B cell (primary cell): ENCODE data around the gene MPP2. TPM values are rescaled to one million over a fixed set of nuclear protein-coding genes. Genes with fewer than 3 reads are reported as not detected.

ENCODE experiments used
- ATAC-seq: fragments of 200-7000 bp; cut with Tn5 transposase; one replicate; pipeline ENCODE4 v1.10.0; 2021; ENCODE audit warnings: low read depth, mild to moderate bottlenecking, moderate number of reproducible peaks, moderate library complexity
- CTCF ChIA-PET: fragments of 350-600 bp; sonication (Branson Sonifier 250); formaldehyde crosslinking; loops from one replicate; lab custom pipeline; 2021; ENCODE audit warnings: antibody characterized with exemption, inconsistent platforms; lab: Charles Lee
- POLR2A ChIA-PET: fragments of 350-600 bp; sonication (Branson Sonifier 250); formaldehyde crosslinking; loops from one replicate; lab custom pipeline; 2021; ENCODE audit warnings: antibody characterized with exemption; lab: Charles Lee
- DNase-seq: peaks from one replicate; pipeline ENCODE4 v3.0.0; 2013
- H2AFZ ChIP-seq: 2 replicates; pipeline ENCODE4 v1.6.1; 2012; ENCODE audit warnings: mild to moderate bottlenecking, low read depth, low read length; ENCODE audit not compliant: insufficient read depth, poor library complexity, severe bottlenecking
- H3K27ac ChIP-seq, 2 donors: 1 replicate in 1 of 2; 2 replicates in 1 of 2; pipeline ENCODE4 v1.5.1; 2012 to 2013; ENCODE audit warnings: low read length in 2 of 2, mild to moderate bottlenecking in 2 of 2, moderate library complexity in 1 of 2
- H3K27me3 ChIP-seq, 4 experiments: fragments of 200-600 bp in 1 of 4; sonication (generic) in 1 of 4; replicated peaks in 1 of 4; 1 replicate in 2 of 4; 2 replicates in 2 of 4; pipeline versions ENCODE4 v1.6.1 to v1.7.0; 2013 to 2016; ENCODE audit warnings: low read length in 3 of 4, mild to moderate bottlenecking in 2 of 4, mixed read lengths in 1 of 4, moderate library complexity in 1 of 4; ENCODE audit not compliant: insufficient read depth in 4 of 4, control insufficient read depth in 3 of 4; ENCODE audit errors: control extremely low read depth in 1 of 4
- H3K36me3 ChIP-seq, 2 experiments: replicated peaks in 1 of 2; 1 replicate in 1 of 2; 2 replicates in 1 of 2; pipeline versions ENCODE4 v1.6.1 to v1.7.1; 2013; ENCODE audit warnings: low read length in 1 of 2; ENCODE audit not compliant: insufficient read depth in 2 of 2, control insufficient read depth in 1 of 2; ENCODE audit errors: control extremely low read depth in 1 of 2, extremely low read depth in 1 of 2
- H3K4me1 ChIP-seq, 2 donors: fragments of 200-600 bp in 1 of 2; sonication (generic) in 1 of 2; 1 replicate in 1 of 2; 2 replicates in 1 of 2; pipeline versions ENCODE4 v1.5.1 to v1.6.1; 2013 to 2017; ENCODE audit warnings: low read length in 2 of 2; ENCODE audit not compliant: control insufficient read depth in 2 of 2, insufficient read depth in 2 of 2
- H3K4me2 ChIP-seq: replicated peaks from 2 replicates; pipeline ENCODE3; 2012; ENCODE audit warnings: mild to moderate bottlenecking, low read depth, low read length; ENCODE audit not compliant: poor library complexity, severe bottlenecking
- H3K4me3 ChIP-seq, 5 experiments: fragments of 200-600 bp in 1 of 5; sonication (generic) in 1 of 5; 1 replicate in 3 of 5; 2 replicates in 2 of 5; pipeline versions ENCODE4 v1.5.1 to v1.7.0; 2011 to 2016; ENCODE audit warnings: low read length in 4 of 5, mild to moderate bottlenecking in 4 of 5, low read depth in 2 of 5, control low read depth in 1 of 5, moderate library complexity in 1 of 5; ENCODE audit not compliant: insufficient read depth in 1 of 5; ENCODE audit errors: control extremely low read depth in 1 of 5, extremely low read depth in 1 of 5
- H3K79me2 ChIP-seq: fragments of 200-600 bp; sonication (generic); one replicate; pipeline ENCODE4 v1.6.0; 2016; ENCODE audit warnings: low read length; ENCODE audit not compliant: control insufficient read depth, insufficient read depth
- H3K9ac ChIP-seq: fragments of 200-600 bp; sonication (generic); 2 replicates; pipeline ENCODE4 v1.6.1; 2017; ENCODE audit warnings: mild to moderate bottlenecking, low read length, moderate library complexity
- H3K9me3 ChIP-seq, 3 donors: one replicate each; pipeline versions ENCODE4 v1.6.1 to v1.7.1; 2013; ENCODE audit warnings: low read length in 2 of 3; ENCODE audit not compliant: control insufficient read depth in 2 of 3, insufficient read depth in 1 of 3; ENCODE audit errors: control extremely low read depth in 1 of 3
- H4K20me1 ChIP-seq: 2 replicates; pipeline ENCODE4 v1.6.0; 2012; ENCODE audit warnings: mild to moderate bottlenecking, low read length; ENCODE audit not compliant: insufficient read depth, control insufficient read depth, poor library complexity, severe bottlenecking
- H3K27ac Mint-ChIP-seq: one replicate; pipeline ENCODE4 v1.8.0; 2021; ENCODE audit warnings: mixed read lengths
- H3K27me3 Mint-ChIP-seq: one replicate; pipeline ENCODE4 v1.8.0; 2021; ENCODE audit warnings: mixed read lengths
- H3K4me1 Mint-ChIP-seq: one replicate; pipeline ENCODE4 v1.8.0; 2021; ENCODE audit warnings: mixed read lengths
- H3K4me3 Mint-ChIP-seq: one replicate; pipeline ENCODE4 v1.8.0; 2021; ENCODE audit warnings: mixed read lengths
- H3K9me3 Mint-ChIP-seq: one replicate; pipeline ENCODE4 v1.8.0; 2022; ENCODE audit warnings: mixed read lengths; ENCODE audit not compliant: insufficient read depth
- EZH2 ChIP-seq: IDR thresholded peaks from 2 replicates; pipeline ENCODE4 v1.6.1; 2012; ENCODE audit warnings: borderline replicate concordance, low read depth, mild to moderate bottlenecking, moderate library complexity, low read length; ENCODE audit not compliant: insufficient read depth, poor library complexity, severe bottlenecking
- WGBS: methylation state at CpG from one replicate; pipeline ENCODE4 v1.1.5; 2013; ENCODE audit warnings: missing lambda C conversion rate; ENCODE audit not compliant: insufficient coverage; 5-methylcytosine and 5-hydroxymethylcytosine counted together
- intact Hi-C: fragments of 100-400 bp; cut with micrococcal nuclease; formaldehyde crosslinking; loops from one replicate; pipeline ENCODE4 v1.10.0; 2022
- polyA plus RNA-seq: library from polyadenylated mRNA; depleted of rRNA; stranded (reverse); fragments of >200 nt; gene quantifications from 2 replicates; pipeline ENCODE4 v1.2.3, GENCODE V29; 2012
- total RNA-seq, 2 donors: library from RNA; stranded (reverse); fragments of 120-200 nt in 1 of 2; gene quantifications; 1 replicate in 1 of 2; 2 replicates in 1 of 2; pipeline versions ENCODE4 v1.2.3 to v1.2.4, GENCODE V29; 2013 to 2022
- TF ChIP-seq, protein P1 (sequence below): fragments of 200-600 bp; IDR thresholded peaks from one replicate; pipeline ENCODE4 v1.8.0; 2022; ENCODE audit warnings: antibody characterized with exemption, mild to moderate bottlenecking

MPP2 gene
- total and polyA plus RNA-seq, 2 donors (not counting 1 experiment from before 2014, with no cell fraction given), result 0.15 TPM; not detected in 1

DNA sequence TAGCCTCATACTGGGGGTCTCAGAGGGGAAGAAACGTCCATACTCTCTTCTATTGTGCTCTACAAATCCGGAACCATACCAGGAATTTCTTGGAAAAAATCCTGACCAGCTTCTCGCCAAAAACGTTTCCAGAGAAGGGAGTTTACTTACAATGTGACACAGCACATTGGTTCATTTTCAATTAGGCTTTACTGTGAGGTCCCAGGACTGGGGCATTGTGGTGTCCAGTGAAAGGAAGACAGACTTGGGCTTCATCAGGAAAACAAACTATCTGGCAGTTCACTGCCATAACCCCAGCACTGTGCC is 14.7 kb downstream of the MPP2 start:
- WGBS, result 60% methylated on average over 1 of the region's 4 CpGs
- Histone ChIP-seq H3K27ac (no peak overlapping the region), H4K20me1 (no peaks in the 10 kb centered on the region), H2AFZ (no peak overlapping the region), H3K27me3 (peaks cover 0 to 24% (median 1%) of the 10 kb centered on the region in 4 experiments), H3K4me2 (no peak overlapping the region), H3K36me3 (no peaks in the 10 kb centered on the region), H3K9me3 (no peaks in the 10 kb centered on the region), H3K9ac (no peak overlapping the region), H3K4me1 (no peaks in the 10 kb centered on the region), H3K79me2 (no peaks in the 10 kb centered on the region), H3K4me3 (no peak overlapping the region)
- Mint-ChIP-seq H3K9me3 (no peaks in the 10 kb centered on the region), H3K4me3 (no peak overlapping the region), H3K27me3 (peaks cover 25% of the 10 kb centered on the region), H3K4me1 (no peaks in the 10 kb centered on the region), H3K27ac (no peak overlapping the region)
- intact Hi-C loops, result no loop called here
- TF ChIP-seq, protein P1, sequence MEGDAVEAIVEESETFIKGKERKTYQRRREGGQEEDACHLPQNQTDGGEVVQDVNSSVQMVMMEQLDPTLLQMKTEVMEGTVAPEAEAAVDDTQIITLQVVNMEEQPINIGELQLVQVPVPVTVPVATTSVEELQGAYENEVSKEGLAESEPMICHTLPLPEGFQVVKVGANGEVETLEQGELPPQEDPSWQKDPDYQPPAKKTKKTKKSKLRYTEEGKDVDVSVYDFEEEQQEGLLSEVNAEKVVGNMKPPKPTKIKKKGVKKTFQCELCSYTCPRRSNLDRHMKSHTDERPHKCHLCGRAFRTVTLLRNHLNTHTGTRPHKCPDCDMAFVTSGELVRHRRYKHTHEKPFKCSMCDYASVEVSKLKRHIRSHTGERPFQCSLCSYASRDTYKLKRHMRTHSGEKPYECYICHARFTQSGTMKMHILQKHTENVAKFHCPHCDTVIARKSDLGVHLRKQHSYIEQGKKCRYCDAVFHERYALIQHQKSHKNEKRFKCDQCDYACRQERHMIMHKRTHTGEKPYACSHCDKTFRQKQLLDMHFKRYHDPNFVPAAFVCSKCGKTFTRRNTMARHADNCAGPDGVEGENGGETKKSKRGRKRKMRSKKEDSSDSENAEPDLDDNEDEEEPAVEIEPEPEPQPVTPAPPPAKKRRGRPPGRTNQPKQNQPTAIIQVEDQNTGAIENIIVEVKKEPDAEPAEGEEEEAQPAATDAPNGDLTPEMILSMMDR, result no peak
- TF ChIP-seq EZH2, result no peak
- DNase-seq (no peak), ATAC-seq (no peak)
- ChIA-PET POLR2A (no interaction called here), CTCF (interaction anchor here (1.0 to 2.4 kb wide), 2 partner anchors 15 to 17 kb away, joined by 3 to 6 read pairs; no protein-coding TSS in a partner anchor)

DNA sequence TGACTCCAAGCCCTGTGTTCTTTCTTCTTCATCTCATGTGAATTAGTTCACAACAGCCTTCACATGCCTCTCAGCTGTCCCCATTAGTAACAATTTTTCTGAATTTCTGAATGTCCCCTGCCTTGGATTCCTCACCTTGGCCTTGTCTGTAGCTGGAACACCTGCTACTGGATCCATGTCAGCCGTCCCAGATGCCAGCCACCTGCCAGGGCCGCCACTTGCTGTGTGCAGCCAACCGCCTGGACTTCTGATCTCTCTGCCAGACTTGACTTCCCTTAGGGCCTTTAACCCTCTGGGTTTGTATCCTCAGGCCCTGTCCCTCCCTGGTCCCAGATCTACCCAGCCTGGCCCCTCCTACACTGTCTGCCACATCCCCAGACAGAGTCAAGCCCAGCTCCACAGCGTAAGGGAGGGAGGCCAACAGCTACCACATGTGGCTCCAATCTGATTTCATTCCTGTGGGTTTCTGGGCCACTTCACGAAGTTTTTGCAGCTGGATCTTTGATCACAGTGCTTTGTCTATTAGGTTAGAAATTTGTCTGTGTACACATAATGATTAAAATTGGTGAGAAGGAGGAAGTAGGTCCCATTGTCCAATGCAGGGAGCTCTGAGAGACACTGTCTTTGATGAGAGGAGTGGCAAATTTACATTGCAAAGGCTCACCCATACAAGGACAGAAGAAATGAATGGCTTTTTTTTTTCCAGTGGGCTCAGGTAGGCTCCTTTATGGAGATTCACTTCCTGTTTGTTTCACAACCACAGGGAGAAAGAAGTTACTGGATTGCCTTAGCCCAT is 15.3 kb downstream of the MPP2 start:
- POLR2A ChIA-PET, result no interaction called here
- no peaks in the 10 kb centered on the region for H3K9me3 Mint-ChIP-seq
- WGBS, result 93% methylated on average over 4 of the region's 5 CpGs
- no peak overlapping the region for H2AFZ ChIP-seq
- no peak overlapping the region for H3K4me3 ChIP-seq
- H3K27me3 Mint-ChIP-seq, result peaks cover 20% of the 10 kb centered on the region
- TF ChIP-seq, protein P1, result no peak
- no peak for TF ChIP-seq EZH2
- CTCF ChIA-PET, result interaction anchor here (0.5 to 2.4 kb wide), 4 partner anchors 14 to 78 kb away, joined by 3 to 6 read pairs (median 5); no protein-coding TSS in a partner anchor
- H3K36me3 ChIP-seq, result no peaks in the 10 kb centered on the region
- H4K20me1 ChIP-seq, result no peaks in the 10 kb centered on the region
- H3K4me1 Mint-ChIP-seq, result no peaks in the 10 kb centered on the region
- H3K4me1 ChIP-seq, result no peaks in the 10 kb centered on the region
- H3K27me3 ChIP-seq, result peaks cover 0 to 21% (median 1%) of the 10 kb centered on the region in 4 experiments
- H3K4me2 ChIP-seq, result no peak overlapping the region
- H3K27ac ChIP-seq, result no peak overlapping the region
- intact Hi-C loops, result no loop called here
- no peak for ATAC-seq
- H3K9ac ChIP-seq, result no peak overlapping the region
- H3K9me3 ChIP-seq, result no peaks in the 10 kb centered on the region
- H3K4me3 Mint-ChIP-seq, result no peak overlapping the region
- DNase-seq, result no peak
- no peak overlapping the region for H3K27ac Mint-ChIP-seq
- H3K79me2 ChIP-seq, result no peaks in the 10 kb centered on the region
